Lung (tissue), 12 donors: Measurements from ENCODE around the gene MECR. TPM values are rescaled to one million over a fixed set of nuclear protein-coding genes. Genes with fewer than 3 reads are reported as not detected.

Experiments used
- ATAC-seq: fragments of 200-7000 bp; cut with Tn5 transposase; one replicate; pipeline ENCODE4 v1.9.1; 2020; ENCODE audit warnings: moderate number of reproducible peaks; ENCODE audit not compliant: insufficient read depth, low FRiP score
- DNase-seq, 3 donors: peaks; one replicate each; pipeline ENCODE4 v3.0.0-alpha.2; 2013 to 2017
- H3K27ac ChIP-seq, 2 donors: one replicate each; pipeline ENCODE4 v1.5.1; 2013; ENCODE audit warnings: mild to moderate bottlenecking in 2 of 2, moderate library complexity in 2 of 2, control low read depth in 1 of 2, inconsistent platforms in 1 of 2, low read depth in 1 of 2, low read length in 1 of 2
- H3K27me3 ChIP-seq, 3 donors: one replicate each; pipeline ENCODE4 v1.5.1; 2013; ENCODE audit warnings: low read length in 2 of 3; ENCODE audit not compliant: control insufficient read depth in 3 of 3, insufficient read depth in 3 of 3
- H3K36me3 ChIP-seq, 4 donors: one replicate each; pipeline ENCODE4 v1.5.1; 2013; ENCODE audit warnings: low read length in 4 of 4, mild to moderate bottlenecking in 1 of 4, moderate library complexity in 1 of 4; ENCODE audit not compliant: control insufficient read depth in 4 of 4, insufficient read depth in 4 of 4
- H3K4me1 ChIP-seq, 5 donors: one replicate each; pipeline ENCODE4 v1.5.1; 2013; ENCODE audit warnings: low read length in 5 of 5, mild to moderate bottlenecking in 2 of 5, moderate library complexity in 1 of 5; ENCODE audit not compliant: control insufficient read depth in 5 of 5, insufficient read depth in 5 of 5
- H3K4me3 ChIP-seq: one replicate; pipeline ENCODE4 v1.5.1; 2013; ENCODE audit warnings: mild to moderate bottlenecking, control low read depth, moderate library complexity
- H3K9ac ChIP-seq, 2 donors: one replicate each; pipeline ENCODE4 v1.5.1; 2013; ENCODE audit warnings: low read length in 2 of 2, control low read depth in 1 of 2; ENCODE audit not compliant: insufficient read depth in 1 of 2
- H3K9me3 ChIP-seq, 4 donors: one replicate each; pipeline ENCODE4 v1.5.1; 2013; ENCODE audit warnings: low read length in 3 of 4, mild to moderate bottlenecking in 1 of 4, moderate library complexity in 1 of 4; ENCODE audit not compliant: control insufficient read depth in 4 of 4, insufficient read depth in 3 of 4
- CTCF ChIP-seq: IDR thresholded peaks from 2 replicates; pipeline ENCODE4 v1.5.1; 2012; ENCODE audit warnings: mild to moderate bottlenecking; ENCODE audit errors: control extremely low read depth, extremely low read depth
- WGBS, 2 donors: extraction: QIAGEN DNeasy Blood & Tissue Kit; methylation state at CpG; one replicate each; pipeline ENCODE4 v1.1.7; 2013; 5-methylcytosine and 5-hydroxymethylcytosine counted together
- polyA plus RNA-seq, 2 donors: library from polyadenylated mRNA; stranded (reverse); fragments of 200-250 nt; gene quantifications; one replicate each; pipeline ENCODE4 v1.2.1, GENCODE V29; 2013
- total RNA-seq, 2 donors: library from RNA; depleted of rRNA in 1 of 2; stranded (reverse); fragments of >200 nt in 1 of 2; gene quantifications; one replicate each; pipeline ENCODE4 v1.2.1, GENCODE V29; 2014 to 2021
- donor health status: control.
- donor health status: control.
- donor health status: Bipolar disorder and iron deficiency.
- donor health status: healthy.
- donor health status: DM: yes; HTN: yes; CAD: no.

The MECR gene
- total and polyA plus RNA-seq, 4 donors = 18.0 to 30.1 (median 23.2) TPM

DNA sequence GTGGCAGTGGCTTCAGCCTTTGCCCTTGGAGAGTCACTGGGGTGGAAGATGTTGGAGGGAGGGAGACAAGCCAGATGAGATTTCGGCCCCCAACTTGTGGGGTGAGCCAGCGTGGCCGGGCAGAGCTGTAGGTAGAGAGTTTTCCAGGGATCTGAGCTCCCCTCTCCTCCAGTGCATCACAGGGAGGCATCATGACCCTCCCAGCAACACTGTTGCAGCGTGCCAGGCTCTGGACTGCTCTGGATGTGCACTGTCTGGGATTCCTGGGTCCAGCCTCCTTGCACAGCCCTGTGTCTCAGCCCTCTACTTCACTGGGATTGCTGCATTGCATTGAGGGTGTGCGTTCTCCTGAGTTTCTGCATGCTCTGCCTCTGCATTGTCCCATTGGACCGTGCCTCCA lies 14.5 kb upstream of the MECR start:
- Histone ChIP-seq H3K4me3 (no peak overlapping the region), H3K36me3 (peaks cover 0 to 1% (median 0%) of the 10 kb centered on the region in 4 donors), H3K9me3 (peaks cover 0 to 5% (median 0%) of the 10 kb centered on the region in 4 donors), H3K4me1 (peaks cover 0 to 17% (median 2%) of the 10 kb centered on the region in 5 donors), H3K27ac (no peak overlapping the region), H3K27me3 (no peaks in the 10 kb centered on the region), H3K9ac (no peak overlapping the region)
- no peak for TF ChIP-seq CTCF
- ATAC-seq = no peak
- DNase-seq = no peak
- 78 to 80% methylated on average over 6 of the region's 6 CpGs for WGBS, 2 donors

- no peak for DNase-seq
- WGBS, 2 donors = 54 to 61% methylated on average over 3 of the region's 3 CpGs
- no peak overlapping the region for H3K4me3 ChIP-seq
- no peak for ATAC-seq
- H3K36me3 ChIP-seq = peaks cover 0 to 1% (median 0%) of the 10 kb centered on the region in 4 donors
- peaks cover 0 to 5% (median 0%) of the 10 kb centered on the region in 5 donors for H3K4me1 ChIP-seq
- H3K27ac ChIP-seq = no peak overlapping the region
- TF ChIP-seq CTCF = no peak
- no peak overlapping the region for H3K9ac ChIP-seq
- peaks cover 0 to 5% (median 0%) of the 10 kb centered on the region in 4 donors for H3K9me3 ChIP-seq
- H3K27me3 ChIP-seq = peaks cover 0 to under 1% (median 0%) of the 10 kb centered on the region in 3 donors
Measured at GRCh38 chr1:29243871-29244200, 13.1 kb upstream of the MECR start.

DNA sequence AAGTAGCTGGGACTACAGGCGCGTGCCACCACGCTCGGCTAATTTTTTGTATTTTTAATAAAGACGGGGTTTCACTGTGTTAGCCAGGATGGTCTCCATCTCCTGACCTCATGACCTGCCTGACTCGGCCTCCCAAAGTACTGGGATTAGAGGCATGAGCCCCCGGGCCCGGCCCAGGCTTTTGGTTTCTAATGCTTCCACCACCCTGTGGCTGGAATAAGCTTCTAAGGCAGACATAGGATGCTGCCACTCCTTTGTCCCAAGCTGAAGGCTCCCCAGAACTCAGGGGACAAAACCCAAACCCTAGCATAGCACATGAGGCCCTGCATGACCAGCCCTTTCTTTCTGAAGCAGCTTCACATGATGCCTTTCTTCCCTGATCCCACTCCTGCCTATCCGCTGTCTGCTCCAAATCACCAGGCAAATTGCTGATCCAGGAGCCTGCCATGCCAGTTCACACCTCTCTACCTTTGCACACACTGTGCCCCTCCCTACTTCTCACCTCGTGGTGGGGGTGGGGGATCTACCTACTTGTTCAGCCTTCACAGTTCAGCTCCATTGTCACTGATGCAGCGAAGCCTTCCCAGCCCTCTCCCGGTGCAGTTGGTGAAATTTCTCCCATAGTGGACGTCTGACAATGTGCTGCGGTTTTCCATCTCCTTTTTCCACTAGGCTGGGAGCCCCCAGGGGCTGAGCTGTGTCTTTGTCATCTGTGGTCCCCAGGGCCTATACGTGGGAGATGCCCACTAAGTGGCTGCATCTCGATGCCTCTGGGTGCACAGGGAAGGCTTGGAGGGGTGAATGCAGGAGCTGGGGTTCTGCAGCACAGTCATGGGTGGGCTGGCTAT lies 12.5 kb upstream of the MECR start:
- H3K4me1 ChIP-seq = peaks cover 0 to 10% (median 0%) of the 10 kb centered on the region in 5 donors
- no peak for ATAC-seq
- no peak overlapping the region for H3K4me3 ChIP-seq
- peaks cover 0 to 5% (median 0%) of the 10 kb centered on the region in 4 donors for H3K9me3 ChIP-seq
- H3K36me3 ChIP-seq = no peaks in the 10 kb centered on the region
- DNase-seq = no peak
- H3K9ac ChIP-seq = no peak overlapping the region
- no peak overlapping the region for H3K27ac ChIP-seq
- 78 to 81% methylated on average over 16 of the region's 16 CpGs for WGBS, 2 donors
- no peak for TF ChIP-seq CTCF
- H3K27me3 ChIP-seq = peaks cover 0 to 3% (median 0%) of the 10 kb centered on the region in 3 donors
